SK-N-MC (cell line): ENCODE results near the gene TRAF5.
"Not testable (repeated sequence)": the region's sequence is repeated elsewhere in the genome, so short reads cannot be mapped to it uniquely, and the experiment has no call there.

ENCODE experiments used
- DNase-seq: peaks from one replicate; pipeline ENCODE4 v3.0.0-alpha.2; 2011; ENCODE audit warnings: low read depth, low spot score
- H3K27ac ChIP-seq: fragments of 200-600 bp; sonication (generic); 2 replicates; pipeline ENCODE4 v1.5.1; 2016; ENCODE audit warnings: mixed run types
- H3K36me3 ChIP-seq: fragments of 200-600 bp; sonication (generic); 2 replicates; pipeline ENCODE4 v1.6.1; 2017; ENCODE audit warnings: antibody characterized with exemption, low read length, mixed read lengths; ENCODE audit not compliant: insufficient read depth
- H3K4me3 ChIP-seq: fragments of 200-600 bp; sonication (generic); 2 replicates; pipeline ENCODE4 v1.5.1; 2016
- H3K9ac ChIP-seq: fragments of 200-600 bp; sonication (generic); 2 replicates; pipeline ENCODE4 v1.8.0; 2017; ENCODE audit warnings: mixed run types, mixed read lengths; ENCODE audit not compliant: insufficient read length
- H3K9me3 ChIP-seq: fragments of 200-600 bp; sonication (generic); 2 replicates; pipeline ENCODE4 v1.6.1; 2017; ENCODE audit warnings: low read depth, mild to moderate bottlenecking, antibody characterized with exemption, low read length, moderate library complexity, mixed read lengths
- EZH2 ChIP-seq: fragments of 200-600 bp; sonication (generic); IDR thresholded peaks from one replicate; pipeline ENCODE4 v1.6.1; 2017; ENCODE audit warnings: antibody characterized with exemption
- FOXP2 ChIP-seq: optimal IDR thresholded peaks from 2 replicates; pipeline ENCODE3; 2011; ENCODE audit warnings: mild to moderate bottlenecking, moderate library complexity; ENCODE audit not compliant: insufficient read depth; ENCODE audit errors: extremely low read length, control extremely low read depth
- POLR2AphosphoS5 ChIP-seq: IDR thresholded peaks from 2 replicates; pipeline ENCODE4 v1.6.1; 2012; ENCODE audit warnings: mild to moderate bottlenecking, low read depth, low read length, borderline replicate concordance

The TRAF5 gene

GRCh38 chr1:211382182-211382713 is 55.6 kb downstream of the TRAF5 start:
- H3K27ac ChIP-seq, result no peak overlapping the region

GRCh38 chr1:211382714-211383480 is 56.3 kb downstream of the TRAF5 start:
- H3K9ac ChIP-seq, result no peak overlapping the region
- H3K9me3 ChIP-seq, result no peaks in the 10 kb centered on the region
- no peak overlapping the region for H3K4me3 ChIP-seq
- H3K27ac ChIP-seq, result no peak overlapping the region
- no peak for DNase-seq
- TF ChIP-seq FOXP2 (no peak), POLR2AphosphoS5 (peak; percentile 74), EZH2 (no peak)
- H3K36me3 ChIP-seq, result no peaks in the 10 kb centered on the region

More at GRCh38 chr1:211382182-211382713, 55.6 kb downstream of the TRAF5 start:
- DNase-seq, result no peak
- no peak for TF ChIP-seq EZH2
- no peak for TF ChIP-seq FOXP2
- no peak for TF ChIP-seq POLR2AphosphoS5
- H3K36me3 ChIP-seq, result no peaks in the 10 kb centered on the region
- H3K9me3 ChIP-seq, result no peaks in the 10 kb centered on the region
- no peak overlapping the region for H3K4me3 ChIP-seq
- H3K9ac ChIP-seq, result no peak overlapping the region

- Histone ChIP-seq H3K27ac (no peak overlapping the region), H3K36me3 (no peaks in the 10 kb centered on the region), H3K4me3 (no peak overlapping the region), H3K9me3 (no peaks in the 10 kb centered on the region), H3K9ac (no peak overlapping the region)
- no peak for TF ChIP-seq FOXP2
- TF ChIP-seq EZH2, result no peak
- TF ChIP-seq POLR2AphosphoS5, result no peak
- DNase-seq, result no peak
Measured at GRCh38 chr1:211384524-211384923, 57.9 kb downstream of the TRAF5 start.

GRCh38 chr1:211386921-211387320 is 60.3 kb downstream of the TRAF5 start:
- Histone ChIP-seq H3K9ac (no peak overlapping the region), H3K9me3 (no peaks in the 10 kb centered on the region), H3K27ac (no peak overlapping the region), H3K4me3 (no peak overlapping the region), H3K36me3 (no peaks in the 10 kb centered on the region)
- TF ChIP-seq FOXP2, result no peak
- no peak for TF ChIP-seq POLR2AphosphoS5
- no peak for TF ChIP-seq EZH2
- no peak for DNase-seq

- H3K9ac ChIP-seq, DNase-seq, H3K4me3 ChIP-seq, H3K27ac ChIP-seq, H3K9me3 ChIP-seq, H3K36me3 ChIP-seq: not testable (repeated sequence)
Measured at GRCh38 chr1:211390829-211391228, 64.2 kb downstream of the TRAF5 start.

- Histone ChIP-seq H3K9ac (no peak overlapping the region), H3K9me3 (no peaks in the 10 kb centered on the region), H3K27ac (no peak overlapping the region), H3K4me3 (no peak overlapping the region), H3K36me3 (no peaks in the 10 kb centered on the region)
- no peak for DNase-seq
- TF ChIP-seq EZH2, result no peak
- no peak for TF ChIP-seq POLR2AphosphoS5
- no peak for TF ChIP-seq FOXP2
Measured at GRCh38 chr1:211393203-211393602, 66.6 kb downstream of the TRAF5 start.

GRCh38 chr1:211398266-211398930 is 71.8 kb downstream of the TRAF5 start:
- H3K4me3 ChIP-seq, H3K36me3 ChIP-seq, DNase-seq, H3K9ac ChIP-seq, H3K27ac ChIP-seq, H3K9me3 ChIP-seq: not testable (repeated sequence)

- H3K9me3 ChIP-seq, DNase-seq, H3K4me3 ChIP-seq, H3K36me3 ChIP-seq, H3K9ac ChIP-seq, H3K27ac ChIP-seq: not testable (repeated sequence)
Measured at GRCh38 chr1:211399851-211400393, 73.3 kb downstream of the TRAF5 start.

GRCh38 chr1:211401751-211402150 is 75.1 kb downstream of the TRAF5 start:
- not testable (repeated sequence) for DNase-seq, H3K27ac ChIP-seq, H3K9ac ChIP-seq, H3K9me3 ChIP-seq, H3K4me3 ChIP-seq, H3K36me3 ChIP-seq

GRCh38 chr1:211406086-211406485 is 79.5 kb downstream of the TRAF5 start:
- H3K9ac ChIP-seq, DNase-seq: not testable (repeated sequence)

GRCh38 chr1:211407749-211408148 is 81.1 kb downstream of the TRAF5 start:
- H3K36me3 ChIP-seq, H3K9ac ChIP-seq, H3K27ac ChIP-seq, H3K9me3 ChIP-seq, DNase-seq, H3K4me3 ChIP-seq: not testable (repeated sequence)

More at GRCh38 chr1:211406086-211406485, 79.5 kb downstream of the TRAF5 start:
- not testable (repeated sequence) for H3K27ac ChIP-seq, H3K36me3 ChIP-seq, H3K9me3 ChIP-seq, H3K4me3 ChIP-seq
